LNCAP (cell line): ENCODE data around the gene DOP1A.

Source experiments
- CTCF ChIP-seq: fragments of 450-650 bp; IDR thresholded peaks from 2 replicates; pipeline ENCODE4 v1.5.1; 2017; ENCODE audit warnings: mild to moderate bottlenecking

The DOP1A gene

DNA sequence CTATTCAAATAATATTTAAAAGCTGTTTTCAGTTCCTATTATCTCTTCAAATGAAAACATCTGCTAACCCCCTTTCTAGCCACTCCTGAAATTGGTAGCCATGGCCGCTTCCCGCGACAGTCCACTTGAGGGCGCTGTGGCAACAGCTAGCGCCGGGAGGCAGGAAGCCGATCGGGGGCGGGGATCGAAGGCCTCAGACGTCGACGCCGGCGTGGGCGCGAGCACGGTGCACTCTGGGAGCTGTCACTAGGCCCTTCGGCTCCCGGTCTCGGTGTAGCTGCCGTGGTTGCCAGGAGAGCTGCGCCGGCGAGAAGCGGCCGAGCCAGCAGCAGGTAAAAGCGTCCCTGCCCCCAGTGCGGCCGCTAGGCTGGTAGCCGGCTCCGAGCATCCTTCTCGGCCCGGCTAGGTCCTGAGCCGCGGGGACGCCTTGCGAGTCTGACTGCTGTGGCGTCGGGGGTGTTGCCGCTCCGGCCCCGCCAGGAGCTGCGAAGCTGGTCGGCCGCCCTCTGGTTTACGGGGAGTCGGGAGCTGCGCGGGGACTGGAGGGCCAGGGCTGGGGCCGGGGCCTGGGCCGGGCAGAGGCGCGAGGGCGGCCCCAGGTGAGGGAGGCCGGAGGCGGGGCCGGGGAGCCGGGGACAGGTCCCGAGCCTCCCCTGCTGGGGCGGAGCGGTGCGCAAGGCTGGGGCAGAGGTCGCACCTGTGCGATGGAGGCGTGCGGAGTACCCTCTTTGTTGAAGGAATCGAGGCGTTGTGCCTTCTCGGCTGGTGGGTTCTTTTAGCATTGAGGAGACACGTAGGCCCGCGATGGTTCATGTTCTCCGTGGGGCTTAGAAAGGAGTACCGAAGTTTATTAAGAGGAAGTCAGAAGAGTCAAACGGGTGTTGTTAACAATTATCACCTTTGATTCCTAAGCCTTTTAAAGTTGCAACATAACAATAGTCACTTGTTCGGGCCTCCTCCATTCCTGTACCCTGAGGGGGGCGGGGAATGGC lies at the start of gene DOP1A:
TSS of gene DOP1A (plus strand) at position 224 of the 992 bp plus-strand sequence. CDS start 29,307 bp downstream, outside the sequence.
- TF ChIP-seq CTCF: peak; percentile 87

GRCh38 chr6:83019741-83020140 lies 47.7 kb upstream of the DOP1A start:
- no peak for TF ChIP-seq CTCF

DNA sequence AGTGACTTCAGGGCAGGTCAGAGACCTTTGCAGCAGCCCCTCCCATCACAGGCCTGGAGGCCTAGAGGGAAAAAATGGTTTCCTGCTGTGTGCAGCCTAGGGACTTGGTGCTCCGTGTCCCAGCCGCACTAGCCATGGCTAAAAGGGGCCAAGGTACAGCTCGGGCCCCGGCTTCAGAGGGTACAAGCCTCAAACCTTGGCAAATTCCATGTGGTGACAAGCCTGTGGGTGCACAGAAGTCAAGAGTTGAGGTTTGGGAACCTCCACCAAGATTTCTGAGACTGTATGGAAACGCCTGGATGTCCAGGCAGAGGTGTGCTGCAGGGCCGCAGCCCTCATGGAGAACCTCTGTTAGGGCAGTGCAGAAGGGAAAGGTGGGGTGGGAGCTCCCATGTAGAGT lies 35.8 kb upstream of the DOP1A start:
- no peak for TF ChIP-seq CTCF

DNA sequence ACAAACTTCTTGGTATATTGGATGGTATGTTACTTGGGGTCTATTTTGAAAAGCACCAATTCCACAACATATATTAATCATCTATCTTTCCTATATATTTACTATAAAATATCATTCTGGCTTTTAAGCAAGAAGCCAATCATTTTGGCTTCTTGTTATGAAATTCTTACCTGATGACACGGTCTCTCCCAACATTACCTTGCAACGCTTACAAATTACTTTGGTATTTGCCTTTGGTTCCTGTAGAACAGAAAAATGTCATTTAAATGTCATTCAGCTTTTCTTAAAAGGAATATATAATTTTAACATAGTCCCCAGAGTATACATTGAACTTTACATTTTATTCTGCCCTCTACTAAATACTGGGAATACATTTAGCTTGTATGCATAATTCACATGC lies 29.2 kb upstream of the DOP1A start:
- no peak for TF ChIP-seq CTCF

DNA sequence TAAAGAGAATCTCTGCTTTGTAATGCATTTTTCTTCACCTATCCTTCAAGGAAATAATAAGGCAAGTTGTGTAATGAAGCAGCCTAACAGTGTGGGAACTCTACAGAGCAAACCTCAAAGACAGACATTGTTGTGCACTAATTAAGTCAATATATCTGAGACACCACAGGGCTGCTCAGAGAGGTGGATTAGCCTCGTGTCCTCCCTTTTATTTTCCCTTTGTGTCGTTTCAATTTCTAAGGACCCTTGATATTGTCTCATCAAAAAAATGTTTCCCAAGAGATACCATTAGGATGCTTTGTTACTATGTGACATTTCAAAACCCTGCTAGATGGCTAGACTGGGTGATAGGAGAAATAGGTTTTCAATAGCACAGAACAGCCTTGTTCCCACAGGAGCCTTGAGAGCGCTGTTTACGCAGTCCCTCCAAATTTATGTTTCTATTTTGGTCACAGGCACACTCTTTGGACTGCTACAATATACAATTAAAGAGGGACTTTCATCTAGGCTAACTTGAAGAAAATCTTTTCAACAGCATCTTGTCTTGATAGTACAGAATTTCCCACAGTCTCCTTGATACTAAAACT lies 24.9 kb upstream of the DOP1A start:
- TF ChIP-seq CTCF: no peak

GRCh38 chr6:83044091-83044768 lies 23.2 kb upstream of the DOP1A start:
- TF ChIP-seq CTCF: no peak

- TF ChIP-seq CTCF: no peak
Measured at GRCh38 chr6:83047065-83047754, 20.3 kb upstream of the DOP1A start.
